Motor neuron (in vitro differentiated cells): ENCODE data around the gene ADAM12. TPM values are rescaled to one million over a fixed set of nuclear protein-coding genes. Genes with fewer than 3 reads are reported as not detected.
"Not testable (repeated sequence)": the region's sequence is repeated elsewhere in the genome, so short reads cannot be mapped to it uniquely, and the experiment has no call there.

Experiments
- ATAC-seq, 8 experiments: fragments of 200-7000 bp; cut with Tn5 transposase; replicated peaks in 6 of 8; 2 replicates each; pipeline ENCODE4 v1.8.0; 2021; ENCODE audit warnings: mild to moderate bottlenecking in 8 of 8, moderate library complexity in 8 of 8
- H3K27ac ChIP-seq, 2 donors: fragments of 250-450 bp; sonication (Bioruptor Pico); 2 replicates each; pipeline ENCODE4 v1.9.0; 2021; ENCODE audit warnings: antibody characterized with exemption in 2 of 2, mild to moderate bottlenecking in 2 of 2, moderate library complexity in 1 of 2
- H3K4me1 ChIP-seq, 2 donors: fragments of 250-450 bp; sonication (Bioruptor Pico); replicated peaks in 1 of 2; 2 replicates each; pipeline ENCODE4 v1.6.1; 2021; ENCODE audit warnings: antibody characterized with exemption in 2 of 2, mild to moderate bottlenecking in 2 of 2, moderate library complexity in 1 of 2
- H3K4me3 ChIP-seq, 5 donors: fragments of 250-450 bp; sonication (Bioruptor Pico); 2 replicates each; pipeline ENCODE4 v1.9.0; 2021; ENCODE audit warnings: antibody characterized with exemption in 5 of 5, mild to moderate bottlenecking in 5 of 5, moderate library complexity in 4 of 5
- WGBS, 10 experiments: fragments of 450-650 bp; shearing (Covaris generic); methylation state at CpG; one replicate each; pipeline ENCODE4 v1.0.0; 2022; 5-methylcytosine and 5-hydroxymethylcytosine counted together
- in situ Hi-C, 9 experiments: fragments of 400-800 bp; cut with MboI; loops; one replicate each; pipeline ENCODE4 v1.15.0; 2021; ENCODE audit warnings: low sequenced_read_pairs in 9 of 9, low pct_unique_long_range_greater_than_20kb in 2 of 9; ENCODE audit not compliant: unreplicated experiment in 9 of 9
- total RNA-seq, 8 experiments: library from RNA; unstranded; fragments of 300-600 nt; gene quantifications; 2 replicates each; pipeline versions ENCODE4 v1.2.3 to v1.2.4, GENCODE V29; 2022

Gene ADAM12
- total RNA-seq, 8 experiments from 2014 or later: 0.63 to 62.9 (median 5.5) TPM

DNA sequence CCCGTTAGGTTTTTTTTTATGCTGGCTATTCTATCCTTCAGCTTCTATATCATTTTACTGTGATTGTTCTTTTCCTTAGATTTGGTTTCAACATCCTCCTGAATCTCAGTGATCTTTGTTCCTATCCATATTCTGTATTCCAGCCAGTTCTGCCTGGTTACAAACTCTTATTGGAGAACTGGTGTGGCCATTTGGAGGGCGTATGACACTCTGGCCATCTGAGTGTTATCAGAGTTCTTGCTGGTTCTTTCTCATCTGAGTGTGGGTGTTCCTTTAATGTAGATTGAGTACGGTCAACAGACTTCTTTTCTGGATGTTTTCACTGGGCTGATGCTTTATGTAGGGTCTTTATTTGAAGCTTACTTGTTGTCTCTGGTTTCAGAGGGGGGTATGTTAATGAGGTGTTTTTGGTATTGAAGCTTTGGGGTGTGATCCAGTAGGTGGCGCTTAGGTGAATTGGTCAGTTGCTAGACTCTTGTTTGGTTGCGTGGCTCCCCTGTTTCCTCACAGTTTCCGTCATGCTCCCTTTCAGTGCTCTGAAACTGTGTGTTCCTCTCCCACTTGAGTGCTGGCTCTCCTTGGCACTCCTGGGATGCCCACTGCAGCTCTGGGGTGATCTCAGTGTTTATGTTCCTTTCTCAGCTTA is 411.2 kb downstream of the ADAM12 start:
- in situ Hi-C loops: loop anchor here in 4 of 9 experiments (25.0 kb wide), 3 partner anchors 410 to 760 kb away; partner anchors contain the start of gene ADAM12 (in 1 of the 4)
- WGBS, 10 experiments: 0 to 100% (median 80%) methylated on average over 1 to 6 of the region's 6 CpGs; no CpG with 5 or more reads in 1 of the 10 experiments
- peak in 3 of 8 experiments; percentile 70 to 84 (median 75) for ATAC-seq
- H3K4me1 ChIP-seq: peaks cover 4 to 5% of the 10 kb centered on the region in 2 donors
- no peak overlapping the region for H3K4me3 ChIP-seq
- H3K27ac ChIP-seq: no peak overlapping the region

DNA sequence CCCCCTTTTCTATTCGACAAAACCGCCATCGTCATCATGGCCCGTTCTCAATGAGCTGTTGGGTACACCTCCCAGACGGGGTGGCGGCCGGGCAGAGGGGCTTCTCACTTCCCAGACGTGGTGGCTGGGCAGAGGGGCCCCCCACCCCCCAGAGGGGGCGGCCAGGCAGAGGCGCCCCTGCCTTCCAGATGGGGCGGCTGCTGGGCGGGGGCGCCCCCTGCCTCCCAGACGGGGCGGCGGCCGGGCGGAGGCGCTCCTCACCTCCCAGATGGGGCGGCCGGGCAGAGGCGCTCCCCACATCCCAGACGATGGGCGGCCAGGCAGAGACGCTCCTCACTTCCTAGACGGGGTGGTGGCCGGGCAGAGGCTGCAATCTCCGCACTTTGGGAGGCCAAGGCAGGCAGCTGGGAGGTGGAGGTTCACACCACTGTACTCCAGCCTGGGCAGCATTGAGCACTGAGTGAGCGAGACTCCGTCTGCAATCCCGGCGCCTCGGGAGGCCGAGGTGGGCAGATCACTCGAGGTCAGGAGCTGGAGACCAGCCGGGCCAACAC is 418.1 kb downstream of the ADAM12 start:
- H3K4me1 ChIP-seq, ATAC-seq, in situ Hi-C loops, H3K27ac ChIP-seq, H3K4me3 ChIP-seq: not testable (repeated sequence)
- WGBS, 10 experiments: no CpG with 5 or more reads among the region's 36 CpGs

DNA sequence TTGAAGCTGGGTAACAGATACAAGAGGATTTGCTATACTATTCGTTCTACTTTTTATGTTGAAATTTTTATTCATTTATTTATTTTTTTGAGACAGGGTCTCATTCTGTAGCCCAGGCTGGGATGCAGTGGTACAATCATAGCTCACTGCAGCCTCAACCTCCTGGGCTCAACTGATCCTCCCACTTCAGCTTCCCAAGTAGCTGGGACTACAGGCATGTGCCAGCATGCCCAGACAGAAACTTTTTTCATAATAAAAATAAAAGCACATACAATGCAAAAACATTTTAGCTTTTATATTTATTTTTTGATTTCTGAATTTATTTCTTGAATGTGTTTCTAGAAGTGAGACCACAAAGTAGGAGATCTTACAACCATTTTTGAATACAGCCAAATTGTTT is 420.7 kb downstream of the ADAM12 start:
- WGBS, 10 experiments: 20 to 100% (median 83%) methylated on average over 1 of the region's 1 CpG; no CpG with 5 or more reads in 2 of the 10 experiments
- H3K4me3 ChIP-seq: no peak overlapping the region
- in situ Hi-C loops: no loop called here

DNA sequence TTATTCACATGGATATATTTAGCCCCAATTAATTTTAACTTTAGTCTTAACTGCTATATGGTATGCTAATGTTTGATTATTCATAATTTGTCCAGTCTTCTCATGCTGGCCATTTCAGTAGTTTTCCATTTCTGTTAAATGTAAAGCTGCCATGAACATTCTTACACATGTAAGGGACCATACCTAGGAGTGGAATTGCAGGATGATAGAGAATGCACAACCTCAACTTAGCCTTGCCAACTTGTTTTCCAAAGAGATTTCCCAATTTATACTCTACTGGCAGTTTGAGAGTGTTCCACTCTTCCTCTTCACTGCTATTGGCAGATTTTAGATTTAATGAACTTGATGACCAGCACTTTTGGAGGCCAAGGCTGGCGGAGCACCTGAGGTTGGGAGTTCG is 423.7 kb downstream of the ADAM12 start:
- WGBS, 10 experiments: 50 to 100% (median 100%) methylated on average over 1 to 2 of the region's 2 CpGs; no CpG with 5 or more reads in 3 of the 10 experiments
- in situ Hi-C loops: no loop called here
- Histone ChIP-seq H3K27ac (no peak overlapping the region), H3K4me1 (no peaks in the 10 kb centered on the region), H3K4me3 (no peak overlapping the region)
- ATAC-seq: no peak

More for the DNA sequence above, 420.7 kb downstream of the ADAM12 start:
- no peak for ATAC-seq
- Histone ChIP-seq H3K4me1 (no peaks in the 10 kb centered on the region), H3K27ac (no peak overlapping the region)
